ENCODE data around the gene MFAP3L. TPM values are rescaled to one million over a fixed set of nuclear protein-coding genes. Genes with fewer than 3 reads are reported as not detected.

The MFAP3L gene
- total RNA-seq, 1 experiment from 2014 or later, result 32.1 TPM

GRCh38 chr4:170003071-170004070 lies 22.8 kb downstream of the MFAP3L start:
- in situ Hi-C loops (cut with HindIII; ENCODE audit: low pct_unique_long_range_greater_than_20kb, low sequenced_read_pairs), result no loop called here

GRCh38 chr4:170001745-170002267 lies 24.4 kb downstream of the MFAP3L start:
- in situ Hi-C loops (cut with HindIII; ENCODE audit: low pct_unique_long_range_greater_than_20kb, low sequenced_read_pairs), result no loop called here
- no peak for DNase-seq (ENCODE audit: low read depth, low spot score)

More at GRCh38 chr4:170003071-170004070, 22.8 kb downstream of the MFAP3L start:
- DNase-seq (ENCODE audit: low read depth, low spot score), result no peak

- no peak for DNase-seq (ENCODE audit: low read depth, low spot score)
- in situ Hi-C loops (cut with HindIII; ENCODE audit: low pct_unique_long_range_greater_than_20kb, low sequenced_read_pairs), result no loop called here
These were observed 25.0 kb downstream of the MFAP3L start for GRCh38 chr4:170001011-170001744.

GRCh38 chr4:169999923-170000322 lies 26.3 kb downstream of the MFAP3L start:
- peak; percentile 73 for DNase-seq (ENCODE audit: low read depth, low spot score)
- in situ Hi-C loops (cut with HindIII; ENCODE audit: low pct_unique_long_range_greater_than_20kb, low sequenced_read_pairs), result no loop called here

GRCh38 chr4:169998981-169999380 lies 27.2 kb downstream of the MFAP3L start:
- no peak for DNase-seq (ENCODE audit: low read depth, low spot score)
- in situ Hi-C loops (cut with HindIII; ENCODE audit: low pct_unique_long_range_greater_than_20kb, low sequenced_read_pairs), result no loop called here

GRCh38 chr4:169996379-169997240 lies 29.6 kb downstream of the MFAP3L start:
- no peak for DNase-seq (ENCODE audit: low read depth, low spot score)
- in situ Hi-C loops (cut with HindIII; ENCODE audit: low pct_unique_long_range_greater_than_20kb, low sequenced_read_pairs), result no loop called here

GRCh38 chr4:169993531-169993930 lies 32.7 kb downstream of the MFAP3L start:
- peak; percentile 98 for DNase-seq (ENCODE audit: low read depth, low spot score)
- in situ Hi-C loops (cut with HindIII; ENCODE audit: low pct_unique_long_range_greater_than_20kb, low sequenced_read_pairs), result no loop called here

GRCh38 chr4:169988252-169988651 lies 37.9 kb downstream of the MFAP3L start:
- in situ Hi-C loops (cut with HindIII; ENCODE audit: low pct_unique_long_range_greater_than_20kb, low sequenced_read_pairs), result no loop called here
- no peak for DNase-seq (ENCODE audit: low read depth, low spot score)

- DNase-seq (ENCODE audit: low read depth, low spot score), result no peak
- in situ Hi-C loops (cut with HindIII; ENCODE audit: low pct_unique_long_range_greater_than_20kb, low sequenced_read_pairs), result no loop called here
These were observed 38.6 kb downstream of the MFAP3L start for GRCh38 chr4:169987327-169988228.

- in situ Hi-C loops (cut with HindIII; ENCODE audit: low pct_unique_long_range_greater_than_20kb, low sequenced_read_pairs), result no loop called here
- DNase-seq (ENCODE audit: low read depth, low spot score), result no peak
These were observed 39.8 kb downstream of the MFAP3L start for GRCh38 chr4:169986369-169986768.

GRCh38 chr4:169985881-169986280 lies 40.3 kb downstream of the MFAP3L start:
- no peak for DNase-seq (ENCODE audit: low read depth, low spot score)
- in situ Hi-C loops (cut with HindIII; ENCODE audit: low pct_unique_long_range_greater_than_20kb, low sequenced_read_pairs), result no loop called here

GRCh38 chr4:169984745-169985144 lies 41.5 kb downstream of the MFAP3L start:
- no peak for DNase-seq (ENCODE audit: low read depth, low spot score)
- in situ Hi-C loops (cut with HindIII; ENCODE audit: low pct_unique_long_range_greater_than_20kb, low sequenced_read_pairs), result no loop called here

GRCh38 chr4:169984173-169984572 lies 42.0 kb downstream of the MFAP3L start:
- no peak for DNase-seq (ENCODE audit: low read depth, low spot score)
- in situ Hi-C loops (cut with HindIII; ENCODE audit: low pct_unique_long_range_greater_than_20kb, low sequenced_read_pairs), result no loop called here

- no peak for DNase-seq (ENCODE audit: low read depth, low spot score)
- in situ Hi-C loops (cut with HindIII; ENCODE audit: low pct_unique_long_range_greater_than_20kb, low sequenced_read_pairs), result no loop called here
These were observed 49.2 kb downstream of the MFAP3L start for GRCh38 chr4:169976951-169977350.

- in situ Hi-C loops (cut with HindIII; ENCODE audit: low pct_unique_long_range_greater_than_20kb, low sequenced_read_pairs), result no loop called here
- no peak for DNase-seq (ENCODE audit: low read depth, low spot score)
These were observed 50.1 kb downstream of the MFAP3L start for GRCh38 chr4:169975838-169976796.
